Stimulated activated CD4-positive, alpha-beta T cell treated with anti-CD3 and anti-CD28 coated beads, TNF-alpha, amount 100 ng/mL, for 4 hours (primary cell): Measurements from ENCODE around the gene NPTXR.
A peak's percentile ranks its signal among the peaks of the same experiment; 100 is the strongest.
"Not testable (repeated sequence)": the region's sequence is repeated elsewhere in the genome, so short reads cannot be mapped to it uniquely, and the experiment has no call there.

Source experiments
- DNase-seq, 3 experiments: peaks; one replicate each; pipeline ENCODE4 v3.0.0-alpha.2; 2020; ENCODE audit warnings: low read depth in 3 of 3

NPTXR gene

GRCh38 chr22:38868886-38869381 is 25.1 kb upstream of the NPTXR start:
- DNase-seq = peak; percentile 72 to 80 (median 73)

GRCh38 chr22:38868286-38868721 is 24.5 kb upstream of the NPTXR start:
- no peak for DNase-seq

GRCh38 chr22:38867471-38868285 is 23.9 kb upstream of the NPTXR start:
- DNase-seq = no peak

GRCh38 chr22:38867124-38867455 is 23.3 kb upstream of the NPTXR start:
- DNase-seq = no peak

GRCh38 chr22:38866399-38867123 is 22.7 kb upstream of the NPTXR start:
- DNase-seq = no peak

- no peak for DNase-seq
Observed at GRCh38 chr22:38866024-38866398, 22.2 kb upstream of the NPTXR start.

GRCh38 chr22:38865201-38866023 is 21.6 kb upstream of the NPTXR start:
- no peak for DNase-seq

GRCh38 chr22:38864361-38865191 is 20.7 kb upstream of the NPTXR start:
- DNase-seq = no peak

GRCh38 chr22:38863531-38864131 is 19.8 kb upstream of the NPTXR start:
- DNase-seq = no peak

- no peak for DNase-seq
Observed at GRCh38 chr22:38862375-38863329, 18.8 kb upstream of the NPTXR start.

- DNase-seq = no peak
Observed at GRCh38 chr22:38861927-38862326, 18.1 kb upstream of the NPTXR start.

- no peak for DNase-seq
Observed at GRCh38 chr22:38861170-38861876, 17.5 kb upstream of the NPTXR start.

GRCh38 chr22:38860283-38861169 is 16.7 kb upstream of the NPTXR start:
- no peak for DNase-seq

GRCh38 chr22:38859581-38860282 is 15.9 kb upstream of the NPTXR start:
- DNase-seq = no peak

GRCh38 chr22:38858492-38858891 is 14.7 kb upstream of the NPTXR start:
- DNase-seq = no peak

- DNase-seq = not testable (repeated sequence)
Observed at GRCh38 chr22:38854476-38854875, 10.6 kb upstream of the NPTXR start.

- DNase-seq = not testable (repeated sequence)
Observed at GRCh38 chr22:38853883-38854282, 10.1 kb upstream of the NPTXR start.
